ENCODE results near the gene MTMR6. TPM values are rescaled to one million over a fixed set of nuclear protein-coding genes. Genes with fewer than 3 reads are reported as not detected.

Gene MTMR6
- polyA plus RNA-seq, 1 experiment, result 25.7 TPM

GRCh38 chr13:25213715-25214114, 73.6 kb downstream of the MTMR6 start:
- POLR2A ChIA-PET, result no interaction called here
- DNase-seq (ENCODE audit: low read depth, low spot score), result no peak
- Histone ChIP-seq H3K27me3 (ENCODE audit: control insufficient read depth, insufficient read depth, low read length) (no peaks in the 10 kb centered on the region), H3K9me3 (ENCODE audit: control insufficient read depth, insufficient read depth, low read length) (no peaks in the 10 kb centered on the region), H3K27ac (ENCODE audit: low read depth, low read length) (no peak overlapping the region), H3K4me3 (ENCODE audit: low read depth, low read length) (no peak overlapping the region)
- TF ChIP-seq CTCF (IDR thresholded peaks at IDR 0.05; ENCODE audit: low read depth, low read length), result no peak
- CTCF ChIA-PET, result interaction anchor here (0.7 to 1.5 kb wide), 4 partner anchors 20 to 74 kb away, joined by 3 to 4 read pairs (median 3); no protein-coding TSS in a partner anchor

- no peaks in the 10 kb centered on the region for H3K9me3 ChIP-seq (ENCODE audit: control insufficient read depth, insufficient read depth, low read length)
- H3K4me3 ChIP-seq (ENCODE audit: low read depth, low read length), result no peak overlapping the region
- ChIA-PET POLR2A (no interaction called here), CTCF (interaction anchor here (1.0 kb wide), 1 partner anchor 215 kb away, joined by 3 read pairs; no protein-coding TSS in a partner anchor)
- H3K27me3 ChIP-seq (ENCODE audit: control insufficient read depth, insufficient read depth, low read length), result peaks cover 4% of the 10 kb centered on the region
- TF ChIP-seq CTCF (IDR thresholded peaks at IDR 0.05; ENCODE audit: low read depth, low read length), result no peak
- H3K27ac ChIP-seq (ENCODE audit: low read depth, low read length), result no peak overlapping the region
- DNase-seq (ENCODE audit: low read depth, low spot score), result no peak
Measured at GRCh38 chr13:25210842-25211569, 76.3 kb downstream of the MTMR6 start.

- H3K9me3 ChIP-seq (ENCODE audit: control insufficient read depth, insufficient read depth, low read length), result no peaks in the 10 kb centered on the region
- no peak overlapping the region for H3K27ac ChIP-seq (ENCODE audit: low read depth, low read length)
- H3K4me3 ChIP-seq (ENCODE audit: low read depth, low read length), result no peak overlapping the region
- H3K27me3 ChIP-seq (ENCODE audit: control insufficient read depth, insufficient read depth, low read length), result peaks cover 4% of the 10 kb centered on the region
- CTCF ChIA-PET, result no interaction called here
- no peak for TF ChIP-seq CTCF (IDR thresholded peaks at IDR 0.05; ENCODE audit: low read depth, low read length)
- no peak for DNase-seq (ENCODE audit: low read depth, low spot score)
- POLR2A ChIA-PET, result no interaction called here
Measured at GRCh38 chr13:25207291-25207810, 79.9 kb downstream of the MTMR6 start.

GRCh38 chr13:25204863-25205262, 82.4 kb downstream of the MTMR6 start:
- DNase-seq (ENCODE audit: low read depth, low spot score), result no peak
- TF ChIP-seq CTCF (IDR thresholded peaks at IDR 0.05; ENCODE audit: low read depth, low read length), result no peak
- ChIA-PET CTCF (no interaction called here), POLR2A (interaction anchor here (0.7 kb wide), 1 partner anchor 12 kb away, joined by 9 read pairs; no protein-coding TSS in a partner anchor)
- no peak overlapping the region for H3K27ac ChIP-seq (ENCODE audit: low read depth, low read length)
- no peaks in the 10 kb centered on the region for H3K9me3 ChIP-seq (ENCODE audit: control insufficient read depth, insufficient read depth, low read length)
- peaks cover 8% of the 10 kb centered on the region for H3K27me3 ChIP-seq (ENCODE audit: control insufficient read depth, insufficient read depth, low read length)
- no peak overlapping the region for H3K4me3 ChIP-seq (ENCODE audit: low read depth, low read length)

- DNase-seq (ENCODE audit: low read depth, low spot score), result no peak
- CTCF ChIA-PET, result no interaction called here
- no peaks in the 10 kb centered on the region for H3K9me3 ChIP-seq (ENCODE audit: control insufficient read depth, insufficient read depth, low read length)
- H3K4me3 ChIP-seq (ENCODE audit: low read depth, low read length), result no peak overlapping the region
- no peak for TF ChIP-seq CTCF (IDR thresholded peaks at IDR 0.05; ENCODE audit: low read depth, low read length)
- POLR2A ChIA-PET, result no interaction called here
- no peak overlapping the region for H3K27ac ChIP-seq (ENCODE audit: low read depth, low read length)
- peaks cover 8% of the 10 kb centered on the region for H3K27me3 ChIP-seq (ENCODE audit: control insufficient read depth, insufficient read depth, low read length)
Measured at GRCh38 chr13:25203127-25203740, 84.1 kb downstream of the MTMR6 start.
